HEK293 (cell line): ENCODE measurements around the gene ARHGAP26.

Experiments
- KLF16 ChIP-seq: fragments of 450-650 bp; formaldehyde crosslinking; IDR thresholded peaks from 2 replicates; pipeline ENCODE4 v1.5.1; 2017; ENCODE audit warnings: missing biosample characterization, missing genetic modification characterization
- SP2 ChIP-seq: fragments of 450-650 bp; formaldehyde crosslinking; IDR thresholded peaks from 2 replicates; pipeline ENCODE4 v1.5.1; 2016; ENCODE audit warnings: missing biosample characterization, missing genetic modification characterization
- ZBTB10 ChIP-seq: fragments of 450-650 bp; formaldehyde crosslinking; IDR thresholded peaks from 2 replicates; pipeline ENCODE4 v1.5.1; 2016; ENCODE audit warnings: missing biosample characterization, missing genetic modification characterization
- ZNF114 ChIP-seq: fragments of 450-650 bp; formaldehyde crosslinking; IDR thresholded peaks from 2 replicates; pipeline ENCODE4 v1.5.0; 2017; ENCODE audit warnings: missing biosample characterization, missing genetic modification characterization
- ZNF621 ChIP-seq: fragments of 450-650 bp; formaldehyde crosslinking; IDR thresholded peaks from 2 replicates; pipeline ENCODE4 v1.5.1; 2017; ENCODE audit warnings: missing biosample characterization, missing genetic modification characterization
- ZNF747 ChIP-seq: fragments of 450-650 bp; formaldehyde crosslinking; IDR thresholded peaks from 2 replicates; pipeline ENCODE4 v1.5.1; 2016; ENCODE audit warnings: missing biosample characterization, missing genetic modification characterization
- ZNF777 ChIP-seq: fragments of 450-650 bp; formaldehyde crosslinking; IDR thresholded peaks from 2 replicates; pipeline ENCODE4 v1.5.1; 2017; ENCODE audit warnings: missing biosample characterization, missing genetic modification characterization, borderline replicate concordance
- TF ChIP-seq, protein P1 (sequence below): fragments of 450-650 bp; formaldehyde crosslinking; IDR thresholded peaks from 2 replicates; pipeline ENCODE4 v1.5.1; 2016; ENCODE audit warnings: missing biosample characterization, missing genetic modification characterization
- TF ChIP-seq, protein P2 (sequence below): fragments of 450-650 bp; formaldehyde crosslinking; IDR thresholded peaks from 2 replicates; pipeline ENCODE4 v1.5.1; 2016; ENCODE audit warnings: missing biosample characterization, missing genetic modification characterization

- TF ChIP-seq ZNF114 (tag by site-specific recombination): no peak
- TF ChIP-seq, protein P1, sequence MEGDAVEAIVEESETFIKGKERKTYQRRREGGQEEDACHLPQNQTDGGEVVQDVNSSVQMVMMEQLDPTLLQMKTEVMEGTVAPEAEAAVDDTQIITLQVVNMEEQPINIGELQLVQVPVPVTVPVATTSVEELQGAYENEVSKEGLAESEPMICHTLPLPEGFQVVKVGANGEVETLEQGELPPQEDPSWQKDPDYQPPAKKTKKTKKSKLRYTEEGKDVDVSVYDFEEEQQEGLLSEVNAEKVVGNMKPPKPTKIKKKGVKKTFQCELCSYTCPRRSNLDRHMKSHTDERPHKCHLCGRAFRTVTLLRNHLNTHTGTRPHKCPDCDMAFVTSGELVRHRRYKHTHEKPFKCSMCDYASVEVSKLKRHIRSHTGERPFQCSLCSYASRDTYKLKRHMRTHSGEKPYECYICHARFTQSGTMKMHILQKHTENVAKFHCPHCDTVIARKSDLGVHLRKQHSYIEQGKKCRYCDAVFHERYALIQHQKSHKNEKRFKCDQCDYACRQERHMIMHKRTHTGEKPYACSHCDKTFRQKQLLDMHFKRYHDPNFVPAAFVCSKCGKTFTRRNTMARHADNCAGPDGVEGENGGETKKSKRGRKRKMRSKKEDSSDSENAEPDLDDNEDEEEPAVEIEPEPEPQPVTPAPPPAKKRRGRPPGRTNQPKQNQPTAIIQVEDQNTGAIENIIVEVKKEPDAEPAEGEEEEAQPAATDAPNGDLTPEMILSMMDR (tag by site-specific recombination): no peak
- TF ChIP-seq ZNF777 (tag by site-specific recombination): no peak
- no peak for TF ChIP-seq ZNF747 (tag by site-specific recombination)
- no peak for TF ChIP-seq KLF16 (tag by site-specific recombination)
- TF ChIP-seq, protein P2, sequence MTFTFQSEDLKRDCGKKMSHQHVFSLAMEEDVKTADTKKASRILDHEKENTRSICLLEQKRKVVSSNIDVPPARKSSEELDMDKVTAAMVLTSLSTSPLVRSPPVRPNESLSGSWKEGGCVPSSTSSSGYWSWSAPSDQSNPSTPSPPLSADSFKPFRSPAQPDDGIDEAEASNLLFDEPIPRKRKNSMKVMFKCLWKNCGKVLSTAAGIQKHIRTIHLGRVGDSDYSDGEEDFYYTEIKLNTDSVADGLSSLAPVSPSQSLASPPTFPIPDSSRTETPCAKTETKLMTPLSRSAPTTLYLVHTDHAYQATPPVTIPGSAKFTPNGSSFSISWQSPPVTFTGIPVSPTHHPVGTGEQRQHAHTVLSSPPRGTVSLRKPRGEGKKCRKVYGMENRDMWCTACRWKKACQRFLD (tag by site-specific recombination): no peak
- no peak for TF ChIP-seq ZBTB10 (tag by site-specific recombination)
- no peak for TF ChIP-seq SP2
- no peak for TF ChIP-seq ZNF621
These were observed 74.7 kb downstream of the ARHGAP26 start for GRCh38 chr5:142844866-142845265.
